HL-60 (cell line): ENCODE measurements around the gene PRDM2.

Source experiments
- DNase-seq, 2 experiments: peaks; one replicate each; pipeline ENCODE4 v3.0.0-alpha.2; 2010 to 2020; ENCODE audit warnings: low read depth in 1 of 2, low spot score in 1 of 2
- H3K27ac ChIP-seq: fragments of 250-450 bp; sonication (Bioruptor Pico); replicated peaks from 2 replicates; pipeline ENCODE4 v1.5.1; 2020; ENCODE audit warnings: mild to moderate bottlenecking, moderate library complexity
- H3K27me3 ChIP-seq: fragments of 250-450 bp; sonication (Bioruptor Pico); 2 replicates; pipeline ENCODE4 v1.5.1; 2021; ENCODE audit warnings: mild to moderate bottlenecking, moderate library complexity; ENCODE audit not compliant: insufficient read depth, poor library complexity, severe bottlenecking
- H3K4me3 ChIP-seq: replicated peaks from 2 replicates; pipeline ENCODE4 v1.5.1; 2011; ENCODE audit warnings: mild to moderate bottlenecking, control low read depth, low read length; ENCODE audit not compliant: insufficient read depth
- GABPA ChIP-seq: IDR thresholded peaks from 2 replicates; pipeline ENCODE4 v1.6.1; 2012; ENCODE audit warnings: low read depth
- POLR2AphosphoS5 ChIP-seq: IDR thresholded peaks from 2 replicates; pipeline ENCODE4 v1.6.1; 2012; ENCODE audit warnings: low read depth
- SPI1 ChIP-seq: IDR thresholded peaks from 2 replicates; pipeline ENCODE4 v1.6.1; 2012; ENCODE audit warnings: low read depth, mild to moderate bottlenecking, borderline replicate concordance
- TF ChIP-seq, protein P1 (sequence below): IDR thresholded peaks from one replicate; pipeline ENCODE4 v1.5.1; 2011; ENCODE audit warnings: low read length, control low read depth, inconsistent platforms; ENCODE audit not compliant: insufficient read depth
- TF ChIP-seq, protein P2 (sequence below): IDR thresholded peaks from 2 replicates; pipeline ENCODE4 v1.6.1; 2012; ENCODE audit warnings: low read depth; ENCODE audit not compliant: insufficient replicate concordance

Gene PRDM2

DNA sequence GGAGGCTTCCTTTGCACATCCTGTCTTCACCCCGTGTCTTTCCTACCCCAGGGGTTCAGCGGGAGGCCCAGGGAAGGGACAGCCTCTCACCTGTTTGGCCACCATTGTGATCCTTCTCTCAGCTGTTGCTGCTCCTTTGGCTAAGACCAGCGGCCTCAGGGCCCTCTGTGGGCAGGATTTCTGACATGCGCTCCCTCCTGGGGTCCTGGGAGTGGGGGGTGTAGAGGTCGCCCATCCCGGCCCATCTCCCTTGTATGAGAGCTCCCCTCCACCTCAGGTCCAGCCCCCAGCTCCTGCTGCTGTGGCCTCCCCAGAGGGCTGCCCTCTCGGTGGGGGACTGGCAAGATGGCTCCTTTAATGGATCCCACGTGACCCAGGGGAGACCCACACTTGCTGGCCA, 120.5 kb downstream of the PRDM2 start:
- H3K27ac ChIP-seq: no peak overlapping the region
- no peaks in the 10 kb centered on the region for H3K27me3 ChIP-seq
- H3K4me3 ChIP-seq: no peak overlapping the region
- TF ChIP-seq SPI1: no peak
- no peak for TF ChIP-seq GABPA
- TF ChIP-seq, protein P1, sequence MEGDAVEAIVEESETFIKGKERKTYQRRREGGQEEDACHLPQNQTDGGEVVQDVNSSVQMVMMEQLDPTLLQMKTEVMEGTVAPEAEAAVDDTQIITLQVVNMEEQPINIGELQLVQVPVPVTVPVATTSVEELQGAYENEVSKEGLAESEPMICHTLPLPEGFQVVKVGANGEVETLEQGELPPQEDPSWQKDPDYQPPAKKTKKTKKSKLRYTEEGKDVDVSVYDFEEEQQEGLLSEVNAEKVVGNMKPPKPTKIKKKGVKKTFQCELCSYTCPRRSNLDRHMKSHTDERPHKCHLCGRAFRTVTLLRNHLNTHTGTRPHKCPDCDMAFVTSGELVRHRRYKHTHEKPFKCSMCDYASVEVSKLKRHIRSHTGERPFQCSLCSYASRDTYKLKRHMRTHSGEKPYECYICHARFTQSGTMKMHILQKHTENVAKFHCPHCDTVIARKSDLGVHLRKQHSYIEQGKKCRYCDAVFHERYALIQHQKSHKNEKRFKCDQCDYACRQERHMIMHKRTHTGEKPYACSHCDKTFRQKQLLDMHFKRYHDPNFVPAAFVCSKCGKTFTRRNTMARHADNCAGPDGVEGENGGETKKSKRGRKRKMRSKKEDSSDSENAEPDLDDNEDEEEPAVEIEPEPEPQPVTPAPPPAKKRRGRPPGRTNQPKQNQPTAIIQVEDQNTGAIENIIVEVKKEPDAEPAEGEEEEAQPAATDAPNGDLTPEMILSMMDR: no peak
- TF ChIP-seq, protein P2, sequence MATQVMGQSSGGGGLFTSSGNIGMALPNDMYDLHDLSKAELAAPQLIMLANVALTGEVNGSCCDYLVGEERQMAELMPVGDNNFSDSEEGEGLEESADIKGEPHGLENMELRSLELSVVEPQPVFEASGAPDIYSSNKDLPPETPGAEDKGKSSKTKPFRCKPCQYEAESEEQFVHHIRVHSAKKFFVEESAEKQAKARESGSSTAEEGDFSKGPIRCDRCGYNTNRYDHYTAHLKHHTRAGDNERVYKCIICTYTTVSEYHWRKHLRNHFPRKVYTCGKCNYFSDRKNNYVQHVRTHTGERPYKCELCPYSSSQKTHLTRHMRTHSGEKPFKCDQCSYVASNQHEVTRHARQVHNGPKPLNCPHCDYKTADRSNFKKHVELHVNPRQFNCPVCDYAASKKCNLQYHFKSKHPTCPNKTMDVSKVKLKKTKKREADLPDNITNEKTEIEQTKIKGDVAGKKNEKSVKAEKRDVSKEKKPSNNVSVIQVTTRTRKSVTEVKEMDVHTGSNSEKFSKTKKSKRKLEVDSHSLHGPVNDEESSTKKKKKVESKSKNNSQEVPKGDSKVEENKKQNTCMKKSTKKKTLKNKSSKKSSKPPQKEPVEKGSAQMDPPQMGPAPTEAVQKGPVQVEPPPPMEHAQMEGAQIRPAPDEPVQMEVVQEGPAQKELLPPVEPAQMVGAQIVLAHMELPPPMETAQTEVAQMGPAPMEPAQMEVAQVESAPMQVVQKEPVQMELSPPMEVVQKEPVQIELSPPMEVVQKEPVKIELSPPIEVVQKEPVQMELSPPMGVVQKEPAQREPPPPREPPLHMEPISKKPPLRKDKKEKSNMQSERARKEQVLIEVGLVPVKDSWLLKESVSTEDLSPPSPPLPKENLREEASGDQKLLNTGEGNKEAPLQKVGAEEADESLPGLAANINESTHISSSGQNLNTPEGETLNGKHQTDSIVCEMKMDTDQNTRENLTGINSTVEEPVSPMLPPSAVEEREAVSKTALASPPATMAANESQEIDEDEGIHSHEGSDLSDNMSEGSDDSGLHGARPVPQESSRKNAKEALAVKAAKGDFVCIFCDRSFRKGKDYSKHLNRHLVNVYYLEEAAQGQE: no peak
- no peak for TF ChIP-seq POLR2AphosphoS5
- DNase-seq: no peak

GRCh38 chr1:13823126-13823880, 123.3 kb downstream of the PRDM2 start:
- TF ChIP-seq, protein P2: no peak
- TF ChIP-seq POLR2AphosphoS5 (no peak), SPI1 (no peak), GABPA (no peak)
- TF ChIP-seq, protein P1: no peak
- DNase-seq: no peak
- H3K4me3 ChIP-seq: no peak overlapping the region

GRCh38 chr1:13823936-13824335, 123.9 kb downstream of the PRDM2 start:
- Histone ChIP-seq H3K27me3 (no peaks in the 10 kb centered on the region), H3K27ac (no peak overlapping the region), H3K4me3 (no peak overlapping the region)
- DNase-seq: no peak
- TF ChIP-seq, protein P1: no peak
- no peak for TF ChIP-seq GABPA
- TF ChIP-seq, protein P2: no peak
- no peak for TF ChIP-seq SPI1
- TF ChIP-seq POLR2AphosphoS5: no peak

More at GRCh38 chr1:13823126-13823880, 123.3 kb downstream of the PRDM2 start:
- no peaks in the 10 kb centered on the region for H3K27me3 ChIP-seq
- no peak overlapping the region for H3K27ac ChIP-seq
